GM12873 (cell line): Measurements from ENCODE around the gene SLC17A2.

Experiments used
- TF ChIP-seq, protein P1 (sequence below): IDR thresholded peaks from 2 replicates; pipeline ENCODE4 v1.5.1; 2012; ENCODE audit warnings: low read depth, mild to moderate bottlenecking, moderate library complexity, low read length, control low read depth; ENCODE audit not compliant: insufficient read depth; ENCODE audit errors: missing control alignments

The SLC17A2 gene

GRCh38 chr6:25950297-25950696 lies 19.8 kb upstream of the SLC17A2 start:
- TF ChIP-seq, protein P1, sequence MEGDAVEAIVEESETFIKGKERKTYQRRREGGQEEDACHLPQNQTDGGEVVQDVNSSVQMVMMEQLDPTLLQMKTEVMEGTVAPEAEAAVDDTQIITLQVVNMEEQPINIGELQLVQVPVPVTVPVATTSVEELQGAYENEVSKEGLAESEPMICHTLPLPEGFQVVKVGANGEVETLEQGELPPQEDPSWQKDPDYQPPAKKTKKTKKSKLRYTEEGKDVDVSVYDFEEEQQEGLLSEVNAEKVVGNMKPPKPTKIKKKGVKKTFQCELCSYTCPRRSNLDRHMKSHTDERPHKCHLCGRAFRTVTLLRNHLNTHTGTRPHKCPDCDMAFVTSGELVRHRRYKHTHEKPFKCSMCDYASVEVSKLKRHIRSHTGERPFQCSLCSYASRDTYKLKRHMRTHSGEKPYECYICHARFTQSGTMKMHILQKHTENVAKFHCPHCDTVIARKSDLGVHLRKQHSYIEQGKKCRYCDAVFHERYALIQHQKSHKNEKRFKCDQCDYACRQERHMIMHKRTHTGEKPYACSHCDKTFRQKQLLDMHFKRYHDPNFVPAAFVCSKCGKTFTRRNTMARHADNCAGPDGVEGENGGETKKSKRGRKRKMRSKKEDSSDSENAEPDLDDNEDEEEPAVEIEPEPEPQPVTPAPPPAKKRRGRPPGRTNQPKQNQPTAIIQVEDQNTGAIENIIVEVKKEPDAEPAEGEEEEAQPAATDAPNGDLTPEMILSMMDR: no peak

GRCh38 chr6:25949695-25950094 lies 19.2 kb upstream of the SLC17A2 start:
- TF ChIP-seq, protein P1: no peak

DNA sequence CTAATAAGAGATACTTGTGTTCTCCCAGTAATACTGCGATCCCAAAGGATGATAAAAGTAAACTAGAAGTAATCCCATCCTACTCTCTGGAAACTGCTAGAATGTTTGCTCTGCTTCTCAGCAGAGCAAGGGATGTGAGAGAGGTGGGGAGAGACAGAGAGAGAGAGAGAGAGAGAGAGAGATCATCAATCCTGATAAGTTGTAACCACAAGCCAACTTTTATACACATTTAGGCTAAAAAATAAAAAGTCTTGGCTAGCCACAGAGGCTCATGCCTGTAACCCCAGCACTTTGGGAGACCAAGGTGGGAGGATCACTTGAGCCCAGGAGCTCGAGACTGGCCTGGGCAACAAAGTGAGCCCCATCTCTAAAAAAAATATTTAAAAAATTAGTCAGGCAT lies 16.1 kb upstream of the SLC17A2 start:
- TF ChIP-seq, protein P1: no peak

GRCh38 chr6:25944688-25945574 lies 14.4 kb upstream of the SLC17A2 start:
- TF ChIP-seq, protein P1: no peak

GRCh38 chr6:25943887-25944286 lies 13.4 kb upstream of the SLC17A2 start:
- TF ChIP-seq, protein P1: no peak

GRCh38 chr6:25942561-25943147 lies 12.2 kb upstream of the SLC17A2 start:
- TF ChIP-seq, protein P1: peak; percentile 61

GRCh38 chr6:25939593-25939992 lies 9.1 kb upstream of the SLC17A2 start:
- TF ChIP-seq, protein P1: no peak
